ENCODE results near the gene CWF19L2.
"Not testable (repeated sequence)": the region's sequence is repeated elsewhere in the genome, so short reads cannot be mapped to it uniquely, and the experiment has no call there.

CWF19L2 gene

DNA sequence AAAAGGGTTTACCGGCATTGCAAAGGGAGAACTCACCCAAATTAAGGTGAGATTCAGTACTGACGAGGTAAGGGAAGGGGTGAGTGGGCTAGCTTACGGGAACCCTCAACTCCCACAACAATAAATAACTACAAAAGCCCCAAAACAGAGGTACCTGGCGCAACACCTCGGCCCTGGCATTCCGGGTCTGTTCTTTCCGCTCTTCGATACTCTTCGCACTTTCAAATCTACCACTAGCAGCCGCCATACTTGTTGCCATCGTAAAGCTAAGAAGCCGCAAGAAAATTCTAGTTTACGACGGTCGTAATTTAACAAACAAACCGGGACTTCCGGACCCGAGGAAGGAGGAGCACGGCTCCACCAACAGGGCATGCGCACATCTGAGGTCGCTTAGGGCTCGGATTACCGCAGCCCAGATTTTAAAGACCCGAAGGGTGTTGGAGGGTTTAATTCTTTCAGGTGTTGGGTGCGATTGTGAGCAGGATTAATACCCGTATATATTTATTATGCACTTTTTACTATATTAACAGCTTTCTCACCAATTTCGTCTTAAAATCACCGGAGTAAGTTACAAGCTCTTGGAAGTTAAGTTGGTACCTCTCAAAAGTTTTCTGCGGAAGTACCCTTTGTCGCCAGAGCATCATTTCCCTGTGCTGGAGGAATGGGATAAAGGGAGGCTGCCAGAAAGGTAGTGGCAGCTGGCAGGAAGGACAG lies at the start of gene CWF19L2:
CWF19L2 (minus strand) TSS at position 268 of the 714 bp plus-strand sequence; CDS start at position 259, 9 bp downstream.
- peak; percentile 95 for DNase-seq

GRCh38 chr11:107505647-107506225 lies 48.1 kb upstream of the CWF19L2 start:
- no peak for DNase-seq

DNA sequence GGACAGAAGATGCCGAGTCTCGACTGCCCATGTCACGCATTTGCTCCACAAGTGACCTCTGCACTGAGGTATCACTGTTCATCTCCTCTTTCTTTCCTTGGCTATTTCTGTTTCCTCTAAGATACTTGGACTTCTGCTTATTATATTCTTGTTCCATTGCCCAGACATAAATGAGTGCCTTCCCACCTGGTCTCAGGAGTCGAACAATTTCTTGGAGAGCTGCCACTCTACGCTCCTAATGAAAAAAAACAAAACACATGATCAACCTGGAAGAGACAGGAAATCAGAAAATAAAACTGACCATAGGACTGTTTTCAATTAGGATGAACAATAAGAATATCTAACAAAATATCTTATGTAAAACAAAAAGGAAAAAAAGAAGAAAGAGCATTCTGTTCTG lies 47.4 kb upstream of the CWF19L2 start:
- DNase-seq: no peak

- no peak for DNase-seq
Observed at GRCh38 chr11:107501713-107502112, 44.1 kb upstream of the CWF19L2 start.

- not testable (repeated sequence) for DNase-seq
Observed at GRCh38 chr11:107497371-107497770, 39.7 kb upstream of the CWF19L2 start.

- DNase-seq: no peak
Observed at GRCh38 chr11:107496011-107496410, 38.4 kb upstream of the CWF19L2 start.

DNA sequence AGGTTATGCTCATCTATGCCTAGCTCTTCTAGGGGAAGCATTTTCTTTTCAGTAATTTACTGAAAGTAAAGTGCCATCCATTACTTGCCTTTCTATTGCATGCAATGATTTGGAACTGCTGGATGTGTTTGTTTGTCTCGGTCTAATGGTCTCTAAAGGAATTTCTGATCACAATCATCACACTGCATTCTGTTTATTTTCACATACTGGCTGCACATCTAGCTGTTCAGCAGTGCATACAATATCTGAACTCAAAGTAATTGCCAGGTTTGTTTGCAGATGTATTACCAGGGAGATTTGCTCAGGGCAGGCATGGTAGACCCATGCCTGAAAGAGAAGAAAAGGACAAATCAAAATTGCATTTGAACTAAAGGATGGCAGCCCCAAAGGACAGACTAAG lies 36.4 kb upstream of the CWF19L2 start:
- no peak for DNase-seq

DNA sequence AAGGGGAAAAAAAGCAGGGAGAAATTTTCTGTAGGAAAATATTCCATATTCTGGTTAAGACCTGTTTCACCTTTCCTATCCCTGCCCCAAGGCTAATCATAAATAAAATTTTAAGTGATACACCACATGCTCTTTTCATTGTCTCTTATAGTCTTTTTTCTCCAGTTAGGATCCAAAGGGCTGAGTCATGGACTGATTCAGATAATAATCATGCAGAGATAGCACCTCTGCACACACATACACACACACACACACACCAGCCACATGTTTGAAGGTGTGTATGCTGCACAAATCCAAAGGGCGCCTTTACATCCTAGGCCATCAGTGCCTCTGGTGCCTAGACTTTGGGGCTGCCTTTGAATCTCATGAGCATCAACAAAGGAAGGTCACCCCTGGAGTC lies 35.5 kb upstream of the CWF19L2 start:
- no peak for DNase-seq

- DNase-seq: no peak
Observed at GRCh38 chr11:107490836-107491235, 33.2 kb upstream of the CWF19L2 start.

DNA sequence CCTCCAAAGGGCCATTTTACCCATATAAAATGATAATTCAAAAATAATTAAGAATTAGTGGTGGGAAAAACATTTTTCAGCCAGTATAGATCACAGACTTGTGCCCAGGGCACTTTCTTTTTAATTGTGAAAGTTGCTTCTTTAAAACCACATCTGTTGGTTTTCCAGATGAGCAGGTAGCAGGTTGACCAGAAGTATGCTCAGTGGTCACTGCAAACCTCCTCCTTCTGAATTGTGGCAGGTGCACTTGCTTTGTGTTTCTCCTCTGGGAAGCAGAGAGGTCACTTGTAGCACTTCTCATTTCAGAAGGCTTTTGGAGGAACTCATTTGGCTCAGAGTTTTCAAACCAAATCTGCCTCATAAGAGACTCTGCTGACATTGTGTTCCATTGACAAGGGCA lies 24.6 kb upstream of the CWF19L2 start:
- DNase-seq: no peak

- no peak for DNase-seq
Observed at GRCh38 chr11:107478922-107479321, 21.3 kb upstream of the CWF19L2 start.

DNA sequence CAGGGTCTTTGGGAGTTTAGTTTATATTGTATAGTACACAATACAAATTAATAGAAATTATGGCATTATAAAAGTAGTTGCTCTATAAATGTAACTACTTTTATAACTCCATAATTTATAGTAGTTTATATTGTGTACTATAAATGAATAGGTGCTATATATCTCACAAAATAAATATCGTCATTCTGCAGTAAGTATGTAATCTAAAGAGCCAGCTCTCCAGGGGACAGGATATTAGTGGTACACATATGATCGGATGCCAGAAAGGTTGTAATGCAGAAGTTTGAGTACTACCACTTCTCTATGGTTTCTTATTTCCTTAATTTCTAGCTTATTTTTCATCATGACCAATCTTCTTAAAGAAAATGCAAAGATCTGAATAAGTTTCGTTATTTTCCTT lies 20.2 kb upstream of the CWF19L2 start:
- DNase-seq: no peak

GRCh38 chr11:107473792-107474191 lies 16.2 kb upstream of the CWF19L2 start:
- no peak for DNase-seq

DNA sequence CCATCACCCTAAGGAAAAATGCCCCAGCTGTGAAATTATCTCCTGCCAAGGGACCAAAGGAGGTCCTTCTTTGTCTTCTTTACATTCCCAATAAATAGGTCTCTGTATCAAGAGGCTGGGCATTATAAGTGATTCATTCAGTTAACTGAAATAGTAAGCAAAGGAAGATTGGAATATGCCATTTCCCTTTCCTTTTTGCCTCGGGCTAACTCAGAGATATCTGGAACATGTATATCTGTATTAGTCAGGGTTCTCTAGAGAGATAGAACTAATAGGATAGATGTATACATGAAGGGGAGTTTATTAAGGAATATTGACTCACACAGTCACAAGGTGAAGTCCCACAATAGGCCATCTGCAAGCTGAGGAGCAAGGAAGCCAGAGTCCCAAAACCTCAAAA lies 15.3 kb upstream of the CWF19L2 start:
- DNase-seq: no peak

DNA sequence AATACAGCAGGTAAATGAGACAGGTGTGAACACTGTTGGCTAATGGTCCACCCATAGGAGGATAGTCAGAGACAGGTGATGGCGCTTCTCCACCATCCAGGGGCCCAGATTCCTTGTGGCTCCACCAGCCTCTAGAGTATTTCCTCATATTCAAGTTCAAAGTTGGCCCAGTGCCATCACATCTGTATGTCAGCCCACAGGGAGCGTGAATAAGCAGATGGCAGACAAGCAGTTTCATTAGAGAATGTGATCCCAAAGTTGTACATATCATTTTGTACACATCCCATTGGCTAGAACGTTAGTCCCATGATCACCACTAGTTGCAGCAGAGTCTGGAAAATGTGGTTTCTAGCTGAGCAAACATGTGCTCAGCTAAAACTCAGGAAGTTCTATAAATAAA lies 11.0 kb upstream of the CWF19L2 start:
- no peak for DNase-seq

- no peak for DNase-seq
Observed at GRCh38 chr11:107467696-107468095, 10.1 kb upstream of the CWF19L2 start.

DNA sequence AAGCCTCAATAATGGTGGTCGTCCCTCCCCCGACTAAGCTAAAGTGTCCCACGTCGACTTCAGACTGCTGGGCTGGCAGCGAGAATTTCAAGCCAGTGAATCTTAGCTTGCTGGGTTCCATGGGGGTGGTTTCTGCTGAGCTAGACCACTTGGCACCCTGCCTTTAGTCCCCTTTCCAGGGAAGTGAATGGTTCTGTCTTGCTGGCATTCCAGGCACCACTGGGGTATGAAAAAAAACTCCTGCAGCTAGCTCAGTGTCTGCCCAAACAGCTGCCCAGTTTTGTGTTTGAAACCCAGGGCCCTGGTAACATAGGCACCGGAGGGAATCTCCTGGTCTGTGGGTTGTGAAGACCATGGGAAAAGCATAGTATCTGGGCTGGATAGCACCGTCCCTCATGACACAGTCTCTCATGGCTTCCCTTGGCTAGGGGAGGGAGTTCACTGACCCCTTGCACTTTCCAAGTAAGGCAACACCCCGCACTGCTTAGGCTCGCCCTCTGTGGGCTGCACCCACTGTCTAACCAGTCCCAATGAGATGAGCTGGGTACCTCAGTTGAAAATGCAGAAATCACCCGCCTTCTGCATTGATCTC lies 8.7 kb upstream of the CWF19L2 start:
- DNase-seq: not testable (repeated sequence)

DNA sequence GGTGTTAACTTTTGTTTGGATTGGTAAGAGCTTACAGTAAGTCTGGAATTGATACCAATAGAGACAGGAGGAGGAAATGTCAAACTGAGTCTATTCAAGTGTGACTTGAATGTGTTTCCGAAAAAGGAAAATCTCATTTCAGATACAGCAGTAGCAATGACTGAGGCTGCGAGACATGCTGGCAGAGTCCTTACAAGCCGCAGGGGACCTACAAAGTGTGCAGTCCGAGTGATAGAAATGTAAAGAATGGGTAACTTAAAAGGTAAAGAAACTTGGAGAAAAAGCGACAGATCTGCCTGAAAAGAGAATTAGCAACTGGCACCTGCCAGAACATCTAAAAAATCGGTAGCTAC lies 444 bp downstream of the CWF19L2 start:
- no peak for DNase-seq

GRCh38 chr11:107453594-107454286 lies 3.9 kb downstream of the CWF19L2 start:
- no peak for DNase-seq

DNA sequence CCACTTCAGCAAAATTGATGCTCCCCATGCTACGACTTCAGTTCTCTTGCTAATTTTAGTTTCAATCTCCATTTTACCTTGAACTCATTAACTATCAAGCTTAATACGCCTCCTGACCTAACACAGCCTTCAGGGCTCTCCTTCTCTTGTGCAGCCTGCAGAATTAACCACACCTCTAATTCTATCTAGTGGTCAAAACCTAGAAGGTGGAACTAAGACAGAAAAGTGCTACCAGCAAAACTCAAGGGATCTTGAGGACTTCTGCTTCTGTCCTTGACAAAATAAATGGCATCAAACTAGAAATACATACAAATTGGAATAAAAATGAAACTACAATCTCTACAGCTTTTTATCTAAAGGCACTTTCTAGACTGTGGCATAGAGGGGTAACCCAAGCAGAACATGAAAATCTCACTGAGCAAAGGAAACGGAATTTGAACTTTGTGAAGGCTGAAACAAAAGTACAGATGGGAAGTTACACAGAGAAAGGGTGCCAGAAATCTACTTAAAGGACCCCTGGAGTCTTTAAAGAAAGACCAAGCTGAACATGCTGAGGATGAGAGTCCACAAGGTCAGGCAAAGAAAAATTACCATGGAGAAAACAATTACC lies 10.7 kb downstream of the CWF19L2 start:
- DNase-seq: no peak

GRCh38 chr11:107442715-107443215 lies 14.9 kb downstream of the CWF19L2 start:
- no peak for DNase-seq

DNA sequence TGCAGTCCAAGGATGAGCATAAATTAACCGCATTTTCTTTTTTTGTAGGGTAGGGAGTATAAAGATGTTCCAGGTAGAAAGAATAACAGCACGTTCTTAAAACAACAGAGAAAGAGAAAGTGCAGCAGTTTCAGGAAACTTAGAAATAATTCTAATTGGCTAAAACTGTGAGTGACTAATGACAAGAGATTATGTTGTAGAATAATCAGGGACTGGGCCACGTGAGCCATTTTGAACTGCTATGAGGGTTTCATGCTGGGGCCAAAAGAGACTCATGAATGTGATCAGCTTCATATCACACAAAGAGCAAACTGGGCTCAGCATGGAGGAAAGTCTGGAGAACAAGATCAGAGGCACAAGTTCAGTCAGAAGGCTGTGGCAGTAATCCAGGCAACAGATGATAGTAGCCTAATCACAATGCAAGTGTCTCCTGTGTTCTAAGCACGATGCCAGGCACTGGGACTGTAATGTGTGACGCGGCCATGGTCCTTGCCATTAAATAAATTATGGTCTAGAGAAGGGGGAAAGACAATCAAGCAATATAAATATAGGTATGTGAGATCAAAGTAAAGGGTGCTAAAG lies 17.9 kb downstream of the CWF19L2 start:
- DNase-seq: no peak

- no peak for DNase-seq
Observed at GRCh38 chr11:107438148-107438547, 19.5 kb downstream of the CWF19L2 start.

Measured in activated effector memory CD4-positive, alpha-beta T cell treated with anti-CD3 and anti-CD28 coated beads, Interleukin-2, amount 50 U/mL, for 16 hours (primary cell).